Endometrium (tissue), 2 donors: ENCODE measurements around the gene INKA2.
A peak's percentile ranks its signal among the peaks of the same experiment; 100 is the strongest.

Source experiments
- FAIRE-seq: peaks from 2 replicates; lab custom pipeline; 2012; peaks lifted over from hg19 to GRCh38; lab: Jason Lieb, UNC
- donor health status: control.
- donor health status: control.

The INKA2 gene

DNA sequence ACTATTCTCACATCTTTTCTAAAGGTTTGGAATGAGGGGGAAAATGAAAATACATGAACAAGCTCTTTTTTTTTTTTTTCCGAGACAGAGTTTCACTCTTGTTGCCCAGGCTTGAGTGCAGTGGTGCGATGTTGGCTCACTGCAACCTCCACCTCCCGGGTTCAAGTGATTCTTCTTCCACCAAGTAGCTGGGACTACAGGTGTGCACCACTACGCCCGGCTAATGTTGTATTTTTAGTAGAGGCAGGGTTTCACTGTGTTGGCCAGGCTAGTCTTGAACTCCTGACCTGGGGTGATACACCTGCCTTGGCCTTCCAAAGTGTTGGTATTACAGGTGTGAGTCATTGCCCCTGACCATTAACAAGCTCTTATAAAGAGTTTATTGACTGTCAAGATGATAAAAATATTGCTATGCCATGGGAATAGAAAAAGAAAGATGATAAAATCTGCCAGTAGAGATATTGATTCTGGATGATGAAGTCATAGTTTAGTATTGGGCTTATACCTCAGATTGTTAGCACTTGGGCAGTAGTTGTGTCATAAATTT is 36.6 kb downstream of the INKA2 start:
- no peak for FAIRE-seq

DNA sequence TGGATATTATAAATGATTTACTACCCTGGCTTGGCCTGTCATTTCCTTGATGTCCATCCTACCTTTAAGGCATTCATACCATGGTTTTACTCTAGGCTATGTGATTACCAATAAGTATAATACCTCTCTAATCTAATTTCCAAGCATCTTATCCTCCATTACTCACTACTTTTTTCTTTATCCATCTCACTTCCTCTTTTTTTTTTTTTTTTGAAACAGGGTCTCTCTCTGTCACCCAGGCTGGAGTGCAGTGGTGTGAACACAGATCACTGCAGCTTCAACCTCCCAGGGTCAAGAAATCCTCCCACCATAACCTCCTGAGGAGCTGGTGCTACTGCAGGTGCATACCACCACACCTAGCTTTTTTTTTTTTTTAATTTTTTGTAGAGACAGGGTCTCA is 39.9 kb downstream of the INKA2 start:
- no peak for FAIRE-seq

DNA sequence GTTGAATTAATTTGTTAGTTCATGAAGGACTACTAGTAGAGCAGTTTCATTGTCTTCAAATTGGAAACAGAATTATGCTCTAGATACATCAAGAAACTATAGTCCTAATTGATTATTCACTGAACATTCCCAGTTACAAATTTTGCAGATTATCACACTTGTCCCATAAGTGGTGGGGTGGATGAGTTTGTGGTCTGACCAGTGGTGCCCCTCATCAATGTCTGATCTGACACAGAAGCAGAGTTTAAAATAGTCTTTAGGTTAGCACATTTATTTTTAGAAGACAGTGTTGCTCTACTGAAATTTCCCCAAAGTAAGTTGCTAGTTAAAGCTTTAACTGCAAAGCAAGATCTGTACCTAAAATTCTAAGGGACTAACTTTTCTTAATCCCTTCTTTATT is 42.9 kb downstream of the INKA2 start:
- FAIRE-seq, result no peak

DNA sequence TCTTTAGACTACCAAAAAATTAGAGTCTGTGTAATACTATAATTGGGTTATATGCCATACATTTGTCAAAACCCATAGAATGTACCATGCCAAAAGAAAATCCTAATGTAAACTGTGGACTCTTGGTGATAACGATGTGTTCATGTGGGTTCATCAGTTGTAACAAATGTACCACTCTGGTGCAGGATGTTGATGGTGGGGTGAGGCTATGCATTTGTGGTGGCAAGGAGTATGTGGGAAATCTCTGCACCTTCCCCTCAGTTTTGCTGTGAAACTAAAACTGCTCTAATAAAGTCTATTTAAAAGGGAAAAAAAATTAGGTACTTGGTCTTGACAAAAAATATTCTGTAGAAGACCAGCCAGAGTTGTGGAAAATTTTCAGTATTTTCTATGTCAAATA is 43.4 kb downstream of the INKA2 start:
- FAIRE-seq, result no peak

DNA sequence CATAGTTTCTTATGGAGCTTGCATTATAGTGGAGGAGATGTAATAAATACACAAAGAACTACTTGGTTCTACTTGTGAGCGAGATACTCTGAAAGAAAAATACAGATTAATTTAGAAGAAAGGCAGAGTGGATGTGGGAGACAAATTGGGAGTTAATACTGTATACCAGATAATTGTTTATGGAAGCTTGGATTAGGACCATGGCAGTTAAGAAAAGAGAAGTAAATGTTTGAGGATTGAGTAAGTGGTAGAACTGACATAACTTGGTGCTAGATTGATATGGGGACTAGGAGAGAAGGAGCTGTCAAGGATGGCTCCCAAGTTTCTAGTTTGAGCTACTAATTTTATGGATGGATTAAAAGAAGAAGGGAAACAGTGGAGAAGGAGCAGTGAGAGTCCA is 47.3 kb downstream of the INKA2 start:
- FAIRE-seq, result no peak

DNA sequence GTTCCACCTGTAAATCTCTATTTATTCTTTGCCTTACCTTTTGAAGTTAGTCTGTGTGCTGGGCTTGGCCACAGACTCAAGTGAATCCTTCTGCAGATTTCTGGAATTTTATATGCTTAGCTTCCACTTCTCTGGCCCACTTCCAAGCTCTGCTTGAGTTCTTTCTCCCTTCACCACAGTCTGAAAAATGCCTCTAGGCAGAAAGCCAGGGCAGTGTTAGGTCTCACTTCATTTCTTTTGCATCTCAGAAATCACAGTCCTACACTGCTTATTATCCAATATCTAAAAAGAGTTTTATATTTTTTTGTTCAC is 48.9 kb downstream of the INKA2 start:
- FAIRE-seq, result peak; percentile 85
